ENCODE measurements around the gene DDIAS.
"Not testable (repeated sequence)": the region's sequence is repeated elsewhere in the genome, so short reads cannot be mapped to it uniquely, and the experiment has no call there.

- not testable (repeated sequence) for TF ChIP-seq CTCF (IDR thresholded peaks at IDR 0.05 in 2 of 3, conservative IDR thresholded peaks at IDR 0.05 in 1 of 3; ENCODE audit: borderline replicate concordance in 1 of 3, insufficient read depth in 1 of 3, low read depth in 2 of 3, low read length in 2 of 3); TCF7L2 (IDR thresholded peaks at IDR 0.05; ENCODE audit: borderline replicate concordance, extremely low read depth, insufficient read depth, insufficient read length); SP1 (IDR thresholded peaks at IDR 0.05; ENCODE audit: low read depth); SIN3A (IDR thresholded peaks at IDR 0.05; ENCODE audit: low read depth); EZH2 (IDR thresholded peaks at IDR 0.05); MAX (IDR thresholded peaks at IDR 0.05); ZNF274 (IDR thresholded peaks at IDR 0.05; ENCODE audit: low read depth, low read length); ELF1 (IDR thresholded peaks at IDR 0.05; ENCODE audit: borderline replicate concordance, low read depth); POLR2A (IDR thresholded peaks at IDR 0.05; ENCODE audit: borderline replicate concordance, extremely low read depth, insufficient read depth, insufficient read length); ATF3 (IDR thresholded peaks at IDR 0.05); POLR2AphosphoS5 (IDR thresholded peaks at IDR 0.05; ENCODE audit: low read depth, low read length)
Observed at GRCh38 chr11:82950502-82950901, 49.0 kb downstream of the DDIAS start.

Data from HCT116 (cell line).